ENCODE measurements around the gene HLA-DQA1. TPM values are rescaled to one million over a fixed set of nuclear protein-coding genes. Genes with fewer than 3 reads are reported as not detected.
"Not testable (repeated sequence)": the region's sequence is repeated elsewhere in the genome, so short reads cannot be mapped to it uniquely, and the experiment has no call there.

The HLA-DQA1 gene
- total RNA-seq, 2 donors from 2014 or later: 18.2 to 21.5 TPM

DNA sequence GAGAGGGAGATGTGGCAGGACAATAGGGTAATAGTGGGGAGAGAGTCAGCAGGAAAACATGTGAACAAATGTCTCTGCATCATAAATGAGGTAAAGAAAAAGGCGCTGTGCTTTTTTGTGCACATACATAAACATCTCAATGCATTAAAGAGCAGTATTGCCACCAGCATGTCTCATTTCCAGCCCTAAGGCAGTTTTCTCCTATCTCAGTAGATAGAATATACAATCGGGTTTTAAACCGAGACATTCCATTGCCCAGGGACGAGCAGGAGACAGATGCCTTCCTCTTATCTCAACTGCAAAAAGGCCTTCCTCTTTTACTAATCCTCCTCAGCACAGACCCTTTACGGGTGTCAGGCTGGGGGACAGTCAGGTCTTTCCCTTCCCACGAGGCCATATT, 20.1 kb downstream of the HLA-DQA1 start:
- ATAC-seq; DNase-seq; H3K4me1 Mint-ChIP-seq; H3K27me3 Mint-ChIP-seq; H3K27ac Mint-ChIP-seq; H3K4me3 Mint-ChIP-seq; H3K36me3 Mint-ChIP-seq (ENCODE audit: low read depth); H3K9me3 ChIP-seq (ENCODE audit: control insufficient read depth, low read length, poor library complexity, severe bottlenecking): not testable (repeated sequence)

DNA sequence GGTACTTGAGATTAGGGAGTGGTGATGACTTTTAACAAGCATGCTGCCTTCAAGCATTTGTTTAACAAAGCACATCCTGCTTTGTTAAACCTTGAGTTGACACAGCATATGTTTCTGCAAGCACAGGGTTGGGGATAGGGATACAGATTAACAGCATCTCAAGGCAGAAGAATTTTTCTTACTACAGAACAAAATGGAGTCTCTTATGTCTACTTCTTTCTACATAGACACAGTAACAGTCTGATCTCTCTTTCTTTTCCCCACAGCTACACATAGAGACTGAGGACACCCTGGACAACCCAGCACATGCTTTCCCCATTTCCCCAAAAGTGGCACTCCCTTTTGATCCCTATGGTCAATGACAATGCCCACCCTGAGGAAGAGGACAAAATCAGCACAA, 20.6 kb downstream of the HLA-DQA1 start:
- peak overlapping the region; percentile 34 for H3K27ac Mint-ChIP-seq
- not testable (repeated sequence) for H3K4me1 Mint-ChIP-seq; H3K9me3 ChIP-seq (ENCODE audit: control insufficient read depth, low read length, poor library complexity, severe bottlenecking); ATAC-seq; H3K4me3 Mint-ChIP-seq; H3K27me3 Mint-ChIP-seq; DNase-seq; H3K36me3 Mint-ChIP-seq (ENCODE audit: low read depth)

GRCh38 chr6:32658268-32658897, 21.2 kb downstream of the HLA-DQA1 start:
- Mint-ChIP-seq H3K4me3 (no peak overlapping the region), H3K4me1 (peaks cover 10% of the 10 kb centered on the region), H3K27me3 (no peaks in the 10 kb centered on the region), H3K27ac (peak overlapping the region; percentile 34), H3K36me3 (ENCODE audit: low read depth) (peaks cover 4% of the 10 kb centered on the region)
- DNase-seq: no peak
- no peaks in the 10 kb centered on the region for H3K9me3 ChIP-seq (ENCODE audit: control insufficient read depth, low read length, poor library complexity, severe bottlenecking)
- no peak for ATAC-seq

DNA sequence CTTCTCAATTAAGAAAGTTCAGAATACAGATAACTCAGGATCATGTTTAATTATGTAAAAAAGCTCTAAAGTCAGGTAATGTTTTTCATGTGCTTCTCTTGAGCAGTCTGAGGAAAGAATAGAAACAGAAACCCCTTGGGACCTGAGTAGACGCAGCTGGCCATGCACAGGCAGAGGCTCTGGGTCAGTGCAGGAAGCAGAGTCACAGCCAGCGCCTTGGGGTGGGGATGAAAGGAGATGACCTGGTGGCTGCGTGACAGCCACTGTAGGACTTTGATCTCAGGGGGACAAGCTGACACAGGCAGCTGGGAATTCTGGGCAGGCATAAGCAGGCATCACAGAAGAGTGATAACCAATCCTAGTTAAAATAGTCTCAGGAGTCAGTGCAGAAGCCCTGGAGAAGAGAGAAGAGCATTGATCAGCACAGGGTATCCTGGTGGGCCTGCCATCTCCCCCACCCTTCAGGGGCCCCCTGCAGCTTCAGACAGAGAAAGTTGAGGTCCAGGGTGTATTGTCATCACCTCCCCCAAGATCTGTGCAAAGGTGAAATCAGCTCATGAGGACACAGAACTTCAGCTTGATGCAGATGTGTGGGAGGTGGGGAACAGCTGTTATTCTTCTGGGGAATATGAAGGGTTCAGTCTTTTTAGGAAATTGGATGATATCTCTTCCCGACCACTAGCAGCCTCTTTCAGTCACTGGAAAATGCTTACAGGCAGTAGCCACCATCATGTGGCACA, 22.8 kb downstream of the HLA-DQA1 start:
- Mint-ChIP-seq H3K27me3 (no peaks in the 10 kb centered on the region), H3K4me3 (no peak overlapping the region), H3K4me1 (peaks cover 12% of the 10 kb centered on the region), H3K27ac (peak overlapping the region; percentile 67), H3K36me3 (ENCODE audit: low read depth) (peaks cover 4% of the 10 kb centered on the region)
- DNase-seq (no peak), ATAC-seq (no peak)
- no peaks in the 10 kb centered on the region for H3K9me3 ChIP-seq (ENCODE audit: control insufficient read depth, low read length, poor library complexity, severe bottlenecking)

DNA sequence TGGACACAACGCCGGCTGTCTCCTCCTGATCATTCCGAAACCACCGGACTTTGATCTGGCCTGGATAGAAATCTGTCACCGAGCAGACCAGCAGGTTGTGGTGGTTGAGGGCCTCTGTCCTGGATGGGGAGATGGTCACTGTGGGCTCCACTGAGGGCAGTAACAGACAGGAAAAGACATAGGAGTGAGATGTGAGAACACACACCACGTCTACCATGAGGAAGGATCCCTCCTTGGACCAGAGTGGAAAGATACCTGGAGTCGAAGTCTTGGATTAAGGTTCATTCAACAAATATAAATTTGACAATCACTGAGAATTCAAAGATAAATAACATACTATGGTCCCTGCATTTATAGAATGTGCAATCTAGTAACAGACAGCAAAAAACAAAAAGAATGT, 24.9 kb downstream of the HLA-DQA1 start:
- peaks cover 26% of the 10 kb centered on the region for H3K4me1 Mint-ChIP-seq
- no peak overlapping the region for H3K4me3 Mint-ChIP-seq
- DNase-seq: no peak

DNA sequence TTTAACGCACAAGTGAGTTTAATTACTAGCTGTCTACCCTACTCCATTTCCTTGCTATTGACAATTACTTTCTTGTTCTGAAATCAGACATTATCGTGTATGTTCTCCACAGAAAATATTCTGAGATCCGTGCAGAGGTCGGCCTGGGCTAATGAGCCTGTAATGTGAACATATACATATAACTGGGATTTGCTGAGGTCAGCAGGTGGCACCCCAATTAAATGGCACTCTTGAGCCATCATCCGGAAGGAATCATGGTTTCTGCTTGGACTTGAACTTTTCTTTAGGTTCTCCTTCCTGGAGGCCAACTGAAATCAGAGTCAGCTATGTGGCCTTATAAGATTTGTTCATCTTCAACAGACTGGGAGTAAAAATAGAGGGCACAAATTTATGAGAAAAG, 25.6 kb downstream of the HLA-DQA1 start:
- Mint-ChIP-seq H3K27me3 (peaks cover 8% of the 10 kb centered on the region), H3K4me1 (peaks cover 26% of the 10 kb centered on the region), H3K4me3 (no peak overlapping the region), H3K27ac (no peak overlapping the region), H3K36me3 (ENCODE audit: low read depth) (peaks cover 4% of the 10 kb centered on the region)
- DNase-seq: no peak
- no peak for ATAC-seq
- no peaks in the 10 kb centered on the region for H3K9me3 ChIP-seq (ENCODE audit: control insufficient read depth, low read length, poor library complexity, severe bottlenecking)

More for the DNA sequence above, 24.9 kb downstream of the HLA-DQA1 start:
- Mint-ChIP-seq H3K27me3 (peaks cover 8% of the 10 kb centered on the region), H3K36me3 (ENCODE audit: low read depth) (peaks cover 4% of the 10 kb centered on the region), H3K27ac (no peak overlapping the region)
- no peak for ATAC-seq
- no peaks in the 10 kb centered on the region for H3K9me3 ChIP-seq (ENCODE audit: control insufficient read depth, low read length, poor library complexity, severe bottlenecking)

DNA sequence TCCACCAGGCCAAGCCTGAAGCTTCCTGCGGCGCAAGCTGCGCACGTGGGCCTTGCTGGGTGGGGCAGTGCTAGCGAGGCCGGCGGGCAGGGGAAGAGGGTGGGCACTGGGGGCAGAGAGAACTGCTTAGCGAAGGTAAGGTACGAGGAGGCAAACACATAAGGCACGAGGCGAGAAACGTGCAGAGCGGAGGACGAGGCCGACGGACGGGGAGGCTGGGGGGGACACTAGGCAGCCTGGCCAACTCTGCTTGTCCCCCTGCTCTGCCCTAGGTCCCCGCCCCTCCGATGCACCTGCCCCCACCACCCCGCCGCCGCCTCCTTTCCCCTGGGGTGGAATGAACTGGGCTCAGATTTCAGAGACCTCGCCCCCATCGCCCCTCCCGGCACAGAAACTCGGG, 27.1 kb downstream of the HLA-DQA1 start:
- no peak overlapping the region for H3K27ac Mint-ChIP-seq
- H3K27me3 Mint-ChIP-seq: peaks cover 8% of the 10 kb centered on the region
- no peak for DNase-seq
- no peaks in the 10 kb centered on the region for H3K9me3 ChIP-seq (ENCODE audit: control insufficient read depth, low read length, poor library complexity, severe bottlenecking)
- peaks cover 23% of the 10 kb centered on the region for H3K4me1 Mint-ChIP-seq
- peaks cover 2% of the 10 kb centered on the region for H3K36me3 Mint-ChIP-seq (ENCODE audit: low read depth)
- ATAC-seq: no peak
- H3K4me3 Mint-ChIP-seq: no peak overlapping the region

- Mint-ChIP-seq H3K27me3 (peaks cover 8% of the 10 kb centered on the region), H3K27ac (peak overlapping the region; percentile 86), H3K36me3 (ENCODE audit: low read depth) (peaks cover under 1% of the 10 kb centered on the region), H3K4me1 (peaks cover 21% of the 10 kb centered on the region), H3K4me3 (peak overlapping the region; percentile 82)
- ATAC-seq (peak; percentile 44), DNase-seq (peak in 1 of 3 donors; percentile 32)
- no peaks in the 10 kb centered on the region for H3K9me3 ChIP-seq (ENCODE audit: control insufficient read depth, low read length, poor library complexity, severe bottlenecking)
Measured at GRCh38 chr6:32664827-32665362, 27.7 kb downstream of the HLA-DQA1 start.

DNA sequence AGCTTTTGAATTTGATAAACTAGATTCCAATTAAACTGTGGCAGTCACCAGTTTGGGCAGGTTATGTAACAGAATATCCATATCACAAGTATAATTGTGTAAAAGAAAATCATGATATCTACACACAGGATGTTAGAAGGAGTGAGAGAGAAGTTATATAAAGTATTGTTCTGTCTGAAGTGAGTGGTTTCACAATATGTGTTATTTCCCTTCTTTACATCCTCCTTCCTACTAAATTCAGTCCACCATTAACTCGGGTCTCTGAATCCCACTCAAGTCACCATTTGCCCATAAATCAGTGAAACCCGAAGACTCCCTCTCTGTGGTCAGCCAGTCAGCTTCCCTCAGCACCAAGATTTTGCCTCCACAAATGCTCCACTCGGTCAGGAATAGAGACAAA, 28.5 kb downstream of the HLA-DQA1 start:
- peak overlapping the region; percentile 86 for H3K27ac Mint-ChIP-seq
- DNase-seq: no peak
- H3K36me3 Mint-ChIP-seq (ENCODE audit: low read depth): no peaks in the 10 kb centered on the region
- ATAC-seq: no peak
- no peaks in the 10 kb centered on the region for H3K9me3 ChIP-seq (ENCODE audit: control insufficient read depth, low read length, poor library complexity, severe bottlenecking)
- peaks cover 20% of the 10 kb centered on the region for H3K4me1 Mint-ChIP-seq
- H3K4me3 Mint-ChIP-seq: peak overlapping the region; percentile 82
- H3K27me3 Mint-ChIP-seq: peaks cover 8% of the 10 kb centered on the region

GRCh38 chr6:32666420-32667300, 29.5 kb downstream of the HLA-DQA1 start, which contains the start of gene HLA-DQB1:
Gene HLA-DQB1 (minus strand): TSS chr6:32666657. CDS start chr6:32666607, 50 bp downstream.
- peak; percentile 88 for ATAC-seq
- Mint-ChIP-seq H3K4me3 (peak within 1 kb of the TSS; percentile 82), H3K27ac (peak within 1 kb of the TSS; percentile 86), H3K4me1 (peaks cover 20% of the 10 kb centered on the region), H3K27me3 (peaks cover 8% of the 10 kb centered on the region), H3K36me3 (ENCODE audit: low read depth) (no peaks in the 10 kb centered on the region)
- no peak for DNase-seq
- no peaks in the 10 kb centered on the region for H3K9me3 ChIP-seq (ENCODE audit: control insufficient read depth, low read length, poor library complexity, severe bottlenecking)

GRCh38 chr6:32668226-32668747, 31.1 kb downstream of the HLA-DQA1 start:
- H3K27ac Mint-ChIP-seq: no peak overlapping the region
- DNase-seq: peak in 1 of 3 donors; percentile 17
- ATAC-seq: peak; percentile 65
- peaks cover 16% of the 10 kb centered on the region for H3K4me1 Mint-ChIP-seq
- H3K9me3 ChIP-seq (ENCODE audit: control insufficient read depth, low read length, poor library complexity, severe bottlenecking): no peaks in the 10 kb centered on the region
- no peak overlapping the region for H3K4me3 Mint-ChIP-seq
- no peaks in the 10 kb centered on the region for H3K36me3 Mint-ChIP-seq (ENCODE audit: low read depth)
- peaks cover 8% of the 10 kb centered on the region for H3K27me3 Mint-ChIP-seq

DNA sequence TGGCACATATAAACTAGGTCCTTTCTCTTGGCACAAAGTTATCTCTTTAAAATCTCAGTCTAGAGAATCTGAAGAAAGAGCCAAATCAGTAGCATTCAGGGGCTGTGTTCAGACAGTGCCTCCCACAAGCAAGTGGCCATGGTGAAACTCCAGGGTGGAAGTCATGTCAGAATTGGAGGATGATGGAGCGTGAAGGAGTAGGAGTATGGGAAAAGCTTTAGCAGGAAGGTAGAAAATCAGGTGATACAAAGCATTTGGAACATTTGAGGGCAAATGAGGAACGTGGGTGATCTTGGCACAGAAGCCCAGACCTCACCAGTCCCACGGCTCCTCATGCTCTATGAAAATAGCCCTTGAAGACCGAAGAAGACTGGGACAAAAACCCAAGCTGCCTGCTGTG, 32.0 kb downstream of the HLA-DQA1 start:
- DNase-seq (no peak), ATAC-seq (no peak)
- no peak overlapping the region for H3K27ac Mint-ChIP-seq
- peaks cover 8% of the 10 kb centered on the region for H3K27me3 Mint-ChIP-seq
- H3K36me3 Mint-ChIP-seq (ENCODE audit: low read depth): peaks cover 2% of the 10 kb centered on the region
- H3K4me3 Mint-ChIP-seq: no peak overlapping the region
- H3K4me1 Mint-ChIP-seq: peaks cover 14% of the 10 kb centered on the region
- H3K9me3 ChIP-seq (ENCODE audit: control insufficient read depth, low read length, poor library complexity, severe bottlenecking): no peaks in the 10 kb centered on the region

GRCh38 chr6:32669893-32670292, 32.7 kb downstream of the HLA-DQA1 start:
- ATAC-seq (no peak), DNase-seq (no peak)
- H3K4me3 Mint-ChIP-seq: no peak overlapping the region
- no peak overlapping the region for H3K27ac Mint-ChIP-seq
- peaks cover 14% of the 10 kb centered on the region for H3K4me1 Mint-ChIP-seq
- peaks cover 2% of the 10 kb centered on the region for H3K36me3 Mint-ChIP-seq (ENCODE audit: low read depth)
- H3K27me3 Mint-ChIP-seq: peaks cover 8% of the 10 kb centered on the region
- no peaks in the 10 kb centered on the region for H3K9me3 ChIP-seq (ENCODE audit: control insufficient read depth, low read length, poor library complexity, severe bottlenecking)
